H9 (cell line): Measurements from ENCODE around the gene MDFIC. TPM values are rescaled to one million over a fixed set of nuclear protein-coding genes. Genes with fewer than 3 reads are reported as not detected.

ENCODE experiments used
- DNase-seq: peaks from one replicate; pipeline ENCODE4 v3.0.0-alpha.2; 2017
- H2AFZ ChIP-seq: one replicate; pipeline ENCODE4 v1.6.1; 2013; ENCODE audit warnings: mild to moderate bottlenecking, low read length, control low read depth, moderate library complexity
- H2AK5ac ChIP-seq: 2 replicates; pipeline ENCODE4 v1.6.1; 2013; ENCODE audit warnings: low read length, control low read depth, mixed read lengths; ENCODE audit not compliant: insufficient read length
- H2BK120ac ChIP-seq: one replicate; pipeline ENCODE4 v1.6.1; 2013; ENCODE audit warnings: low read depth, mild to moderate bottlenecking, low read length, control low read depth, inconsistent platforms; ENCODE audit not compliant: poor library complexity, severe bottlenecking
- H2BK12ac ChIP-seq: 2 replicates; pipeline ENCODE4 v1.6.1; 2013; ENCODE audit warnings: low read length, control low read depth, mixed read lengths, low read depth; ENCODE audit not compliant: insufficient read length
- H2BK15ac ChIP-seq: 2 replicates; pipeline ENCODE4 v1.6.1; 2013; ENCODE audit warnings: low read depth, low read length, control low read depth
- H2BK20ac ChIP-seq: one replicate; pipeline ENCODE4 v1.6.1; 2013; ENCODE audit warnings: low read depth, mild to moderate bottlenecking, low read length, control low read depth, inconsistent platforms; ENCODE audit not compliant: poor library complexity, severe bottlenecking
- H2BK5ac ChIP-seq: 2 replicates; pipeline ENCODE4 v1.6.1; 2013; ENCODE audit warnings: low read length, control low read depth, mixed read lengths; ENCODE audit not compliant: insufficient read length
- H3K14ac ChIP-seq: 2 replicates; pipeline ENCODE4 v1.6.1; 2013; ENCODE audit warnings: low read length, control low read depth; ENCODE audit not compliant: insufficient read depth
- H3K18ac ChIP-seq: 2 replicates; pipeline ENCODE4 v1.6.1; 2013; ENCODE audit warnings: low read depth, mild to moderate bottlenecking, mixed read lengths, low read length, control low read depth; ENCODE audit not compliant: insufficient read length
- H3K23ac ChIP-seq: 2 replicates; pipeline ENCODE4 v1.6.1; 2013; ENCODE audit warnings: low read length, control low read depth, mixed read lengths, low read depth; ENCODE audit not compliant: insufficient read length
- H3K23me2 ChIP-seq: 2 replicates; pipeline ENCODE4 v1.6.1; 2013; ENCODE audit warnings: low read depth, mild to moderate bottlenecking, mixed read lengths, low read length, control low read depth; ENCODE audit not compliant: insufficient read length, poor library complexity, severe bottlenecking
- H3K27ac ChIP-seq: 2 replicates; pipeline ENCODE4 v1.5.1; 2013; ENCODE audit warnings: low read length, control low read depth, mixed read lengths, low read depth; ENCODE audit not compliant: insufficient read length
- H3K27me3 ChIP-seq: 2 replicates; pipeline ENCODE4 v1.6.1; 2013; ENCODE audit warnings: low read length, control low read depth, inconsistent platforms; ENCODE audit not compliant: insufficient read depth
- H3K4ac ChIP-seq: 2 replicates; pipeline ENCODE4 v1.6.1; 2013; ENCODE audit warnings: low read depth, mild to moderate bottlenecking, control low read depth, inconsistent platforms, low read length, moderate library complexity
- H3K4me1 ChIP-seq: 2 replicates; pipeline ENCODE4 v1.6.1; 2013; ENCODE audit warnings: low read length, control low read depth, inconsistent platforms; ENCODE audit not compliant: insufficient read depth
- H3K4me2 ChIP-seq: 2 replicates; pipeline ENCODE4 v1.6.1; 2013; ENCODE audit warnings: low read length, control low read depth, mixed read lengths; ENCODE audit not compliant: insufficient read length, insufficient read depth
- H3K56ac ChIP-seq: 2 replicates; pipeline ENCODE4 v1.6.1; 2013; ENCODE audit warnings: low read depth, mild to moderate bottlenecking, mixed read lengths, low read length, control low read depth; ENCODE audit not compliant: insufficient read length
- H3K79me1 ChIP-seq: 2 replicates; pipeline ENCODE4 v1.6.1; 2013; ENCODE audit warnings: low read depth, mild to moderate bottlenecking, moderate library complexity, low read length, control low read depth, inconsistent platforms; ENCODE audit not compliant: insufficient read depth, poor library complexity, severe bottlenecking
- H3K79me2 ChIP-seq: 2 replicates; pipeline ENCODE4 v1.6.1; 2013; ENCODE audit warnings: low read length, control low read depth, inconsistent platforms; ENCODE audit not compliant: insufficient read depth
- H3K9ac ChIP-seq: 2 replicates; pipeline ENCODE4 v1.6.1; 2013; ENCODE audit warnings: low read length, control low read depth, mixed read lengths; ENCODE audit not compliant: insufficient read length; ENCODE audit errors: extremely low read depth
- H3K9me3 ChIP-seq: one replicate; pipeline ENCODE4 v1.6.1; 2013; ENCODE audit warnings: low read depth, low read length, inconsistent platforms; ENCODE audit not compliant: control insufficient read depth
- H3T11ph ChIP-seq: one replicate; pipeline ENCODE4 v1.6.1; 2013; ENCODE audit warnings: mild to moderate bottlenecking, low read length, control low read depth, inconsistent platforms
- H4K20me1 ChIP-seq: one replicate; pipeline ENCODE4 v1.6.1; 2013; ENCODE audit not compliant: control insufficient read depth, insufficient read length, insufficient read depth
- H4K5ac ChIP-seq: 2 replicates; pipeline ENCODE4 v1.6.1; 2013; ENCODE audit warnings: low read depth, mild to moderate bottlenecking, mixed read lengths, low read length, control low read depth; ENCODE audit not compliant: insufficient read length
- H4K8ac ChIP-seq: replicated peaks from 2 replicates; pipeline ENCODE4 v1.6.1; 2013; ENCODE audit warnings: low read length, control low read depth, mixed read lengths, low read depth; ENCODE audit not compliant: insufficient read length
- H4K91ac ChIP-seq: 2 replicates; pipeline ENCODE4 v1.6.1; 2013; ENCODE audit warnings: low read depth, mild to moderate bottlenecking, moderate library complexity, mixed read lengths, low read length, control low read depth; ENCODE audit not compliant: insufficient read length
- H3K27ac Mint-ChIP-seq, 3 experiments: 2 replicates in 2 of 3; 3 replicates in 1 of 3; pipeline ENCODE4 v1.8.0; 2020 to 2021; ENCODE audit warnings: mixed read lengths in 3 of 3, mild to moderate bottlenecking in 1 of 3, moderate library complexity in 1 of 3
- H3K27me3 Mint-ChIP-seq: 2 replicates; pipeline ENCODE4 v1.8.0; 2021; ENCODE audit warnings: low read depth, mild to moderate bottlenecking, moderate library complexity, mixed read lengths
- H3K36me3 Mint-ChIP-seq, 3 experiments: 2 replicates in 2 of 3; 3 replicates in 1 of 3; pipeline ENCODE4 v1.8.0; 2020 to 2021; ENCODE audit warnings: low read depth in 3 of 3, mixed read lengths in 3 of 3; ENCODE audit not compliant: insufficient read depth in 1 of 3
- H3K4me1 Mint-ChIP-seq, 2 experiments: 2 replicates each; pipeline ENCODE4 v1.8.0; 2020; ENCODE audit warnings: mixed read lengths in 2 of 2
- H3K4me3 Mint-ChIP-seq, 2 experiments: 2 replicates in 1 of 2; 3 replicates in 1 of 2; pipeline ENCODE4 v1.8.0; 2020 to 2021; ENCODE audit warnings: mild to moderate bottlenecking in 2 of 2, mixed read lengths in 2 of 2, moderate library complexity in 1 of 2
- H3K9me3 Mint-ChIP-seq, 2 experiments: 2 replicates in 1 of 2; 3 replicates in 1 of 2; pipeline ENCODE4 v1.8.0; 2020; ENCODE audit warnings: mild to moderate bottlenecking in 2 of 2, mixed read lengths in 2 of 2, moderate library complexity in 1 of 2
- CTCF ChIP-seq: fragments of 200-600 bp; sonication (generic); conservative IDR thresholded peaks from 3 replicates; pipeline ENCODE4 v1.8.0; 2021; ENCODE audit warnings: antibody characterized with exemption, mild to moderate bottlenecking
- WGBS: extraction: QIAGEN DNeasy Blood & Tissue Kit; methylation state at CpG from one replicate; pipeline ENCODE4 v1.1.7; 2013; ENCODE audit warnings: missing lambda C conversion rate, low lambda C conversion rate, mixed read lengths; ENCODE audit not compliant: insufficient read length; ENCODE audit errors: extremely low coverage; 5-methylcytosine and 5-hydroxymethylcytosine counted together
- total RNA-seq: library from RNA; stranded (reverse); gene quantifications from 2 replicates; pipeline ENCODE4 v1.2.1, GENCODE V29; 2021

The MDFIC gene
- total RNA-seq, 1 experiment from 2014 or later: 2.0 TPM

GRCh38 chr7:114997487-114998404, 75.9 kb downstream of the MDFIC start:
- no peak overlapping the region for H3K18ac ChIP-seq
- no peak overlapping the region for H2BK12ac ChIP-seq
- no peaks in the 10 kb centered on the region for H3K79me1 ChIP-seq
- WGBS: no CpG with 5 or more reads among the region's 6 CpGs
- H3K9me3 ChIP-seq: no peaks in the 10 kb centered on the region
- no peak for DNase-seq
- no peak overlapping the region for H4K8ac ChIP-seq
- Mint-ChIP-seq H3K4me1 (peaks cover 3% of the 10 kb centered on the region in 2 experiments; a peak in 3 of 4 replicates), H3K27ac (no peak overlapping the region), H3K9me3 (peaks cover 10 to 19% of the 10 kb centered on the region in 2 experiments), H3K36me3 (peaks cover 7 to 22% (median 20%) of the 10 kb centered on the region in 3 experiments), H3K4me3 (no peak overlapping the region), H3K27me3 (peaks cover 4% of the 10 kb centered on the region)
- no peak overlapping the region for H4K5ac ChIP-seq
- no peak overlapping the region for H3K23ac ChIP-seq
- no peaks in the 10 kb centered on the region for H3K23me2 ChIP-seq
- no peak overlapping the region for H2AFZ ChIP-seq
- H4K91ac ChIP-seq: no peak overlapping the region
- no peaks in the 10 kb centered on the region for H3K4me1 ChIP-seq
- no peak overlapping the region for H3K14ac ChIP-seq
- H2AK5ac ChIP-seq: no peak overlapping the region
- H3K79me2 ChIP-seq: no peaks in the 10 kb centered on the region
- no peak overlapping the region for H3T11ph ChIP-seq
- no peak overlapping the region for H2BK120ac ChIP-seq
- H3K56ac ChIP-seq: no peak overlapping the region
- no peak for TF ChIP-seq CTCF
- H3K27ac ChIP-seq: no peak overlapping the region
- no peak overlapping the region for H2BK20ac ChIP-seq
- H3K9ac ChIP-seq: no peak overlapping the region
- no peaks in the 10 kb centered on the region for H4K20me1 ChIP-seq
- no peaks in the 10 kb centered on the region for H3K27me3 ChIP-seq
- no peak overlapping the region for H2BK5ac ChIP-seq
- H2BK15ac ChIP-seq: no peak overlapping the region
- no peak overlapping the region for H3K4ac ChIP-seq
- no peak overlapping the region for H3K4me2 ChIP-seq
